ENCODE results near the gene DNAAF5. TPM values are rescaled to one million over a fixed set of nuclear protein-coding genes. Genes with fewer than 3 reads are reported as not detected.

DNAAF5 gene
- total RNA-seq, 2 experiments from 2014 or later, result 42.6 to 58.5 TPM

- no peak overlapping the region for H2AFZ ChIP-seq (ENCODE audit: low read length)
- ChIA-PET POLR2A (no interaction called here), CTCF (ENCODE audit: unreplicated experiment) (no interaction called here)
- peaks cover 9% of the 10 kb centered on the region; the same call in 1 of the 2 replicates for H3K9me3 ChIP-seq (ENCODE audit: low read length)
- intact Hi-C loops (cut with micrococcal nuclease; ENCODE audit: unreplicated experiment), result no loop called here
- H3K36me3 ChIP-seq (ENCODE audit: insufficient read depth, low read length), result peaks cover 47% of the 10 kb centered on the region
- no TSS peak for BruUV-seq (replicated peaks)
- no peaks in the 10 kb centered on the region for H3K79me2 ChIP-seq (ENCODE audit: insufficient read depth, low read depth, low read length)
- H3K4me2 ChIP-seq (ENCODE audit: low read length), result no peak overlapping the region
- no peak overlapping the region for H3K27ac ChIP-seq (ENCODE audit: low read depth, low read length, poor library complexity, severe bottlenecking)
- H3K4me1 ChIP-seq (ENCODE audit: insufficient read depth, low read length, poor library complexity, severe bottlenecking), result no peaks in the 10 kb centered on the region
- H3K4me3 ChIP-seq (ENCODE audit: low read depth, low read length, poor library complexity, severe bottlenecking), result no peak overlapping the region
- H4K20me1 ChIP-seq (ENCODE audit: insufficient read depth, low read length), result no peaks in the 10 kb centered on the region
- H3K9me2 ChIP-seq (ENCODE audit: insufficient read depth, low read length), result no peaks in the 10 kb centered on the region
- TF ChIP-seq EZH2phosphoT487 (IDR thresholded peaks at IDR 0.05; ENCODE audit: borderline replicate concordance, low read depth, low read length), result no peak
- TF ChIP-seq CTCF (conservative IDR thresholded peaks at IDR 0.05; ENCODE audit: low read length), result no peak
- DNase-seq (ENCODE audit: low spot score), result no peak
Measured at GRCh38 chr7:707296-708000, 19.1 kb upstream of the DNAAF5 start.

DNA sequence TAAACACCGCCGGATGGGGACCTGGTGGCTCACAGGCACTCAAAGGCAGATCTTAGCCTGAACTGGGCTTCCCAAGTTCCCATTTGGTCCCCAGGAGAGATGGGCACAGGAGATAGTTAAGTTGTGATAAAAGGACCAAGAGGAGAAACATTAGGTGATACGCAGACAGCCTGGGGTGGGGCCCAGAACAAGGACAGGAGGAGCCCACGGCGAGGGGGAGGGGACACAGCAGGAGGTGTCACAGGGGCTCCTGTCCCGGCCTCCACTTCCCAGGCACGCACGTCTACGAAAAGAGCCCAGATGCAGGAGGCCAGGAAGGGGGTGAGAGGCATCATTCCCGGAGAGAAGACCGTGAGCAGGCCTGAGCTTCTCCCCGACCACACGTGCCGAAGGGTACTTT, 16.3 kb upstream of the DNAAF5 start:
- TF ChIP-seq EZH2phosphoT487 (IDR thresholded peaks at IDR 0.05; ENCODE audit: borderline replicate concordance, low read depth, low read length) (no peak), CTCF (conservative IDR thresholded peaks at IDR 0.05; ENCODE audit: low read length) (no peak)
- H3K79me2 ChIP-seq (ENCODE audit: insufficient read depth, low read depth, low read length), result no peaks in the 10 kb centered on the region
- no peak overlapping the region for H3K27ac ChIP-seq (ENCODE audit: low read depth, low read length, poor library complexity, severe bottlenecking)
- peaks cover 24% of the 10 kb centered on the region; the same call in 1 of the 2 replicates for H3K36me3 ChIP-seq (ENCODE audit: insufficient read depth, low read length)
- no peaks in the 10 kb centered on the region for H4K20me1 ChIP-seq (ENCODE audit: insufficient read depth, low read length)
- no peaks in the 10 kb centered on the region for H3K4me1 ChIP-seq (ENCODE audit: insufficient read depth, low read length, poor library complexity, severe bottlenecking)
- DNase-seq (ENCODE audit: low spot score), result no peak
- no peak overlapping the region for H3K4me2 ChIP-seq (ENCODE audit: low read length)
- no TSS peak for BruUV-seq (replicated peaks)
- H3K4me3 ChIP-seq (ENCODE audit: low read depth, low read length, poor library complexity, severe bottlenecking), result no peak overlapping the region
- no peak overlapping the region for H2AFZ ChIP-seq (ENCODE audit: low read length)
- POLR2A ChIA-PET, result no interaction called here
- intact Hi-C loops (cut with micrococcal nuclease; ENCODE audit: unreplicated experiment), result no loop called here
- no peaks in the 10 kb centered on the region for H3K9me2 ChIP-seq (ENCODE audit: insufficient read depth, low read length)
- no peaks in the 10 kb centered on the region for H3K9me3 ChIP-seq (ENCODE audit: low read length)
- CTCF ChIA-PET (ENCODE audit: unreplicated experiment), result no interaction called here

DNA sequence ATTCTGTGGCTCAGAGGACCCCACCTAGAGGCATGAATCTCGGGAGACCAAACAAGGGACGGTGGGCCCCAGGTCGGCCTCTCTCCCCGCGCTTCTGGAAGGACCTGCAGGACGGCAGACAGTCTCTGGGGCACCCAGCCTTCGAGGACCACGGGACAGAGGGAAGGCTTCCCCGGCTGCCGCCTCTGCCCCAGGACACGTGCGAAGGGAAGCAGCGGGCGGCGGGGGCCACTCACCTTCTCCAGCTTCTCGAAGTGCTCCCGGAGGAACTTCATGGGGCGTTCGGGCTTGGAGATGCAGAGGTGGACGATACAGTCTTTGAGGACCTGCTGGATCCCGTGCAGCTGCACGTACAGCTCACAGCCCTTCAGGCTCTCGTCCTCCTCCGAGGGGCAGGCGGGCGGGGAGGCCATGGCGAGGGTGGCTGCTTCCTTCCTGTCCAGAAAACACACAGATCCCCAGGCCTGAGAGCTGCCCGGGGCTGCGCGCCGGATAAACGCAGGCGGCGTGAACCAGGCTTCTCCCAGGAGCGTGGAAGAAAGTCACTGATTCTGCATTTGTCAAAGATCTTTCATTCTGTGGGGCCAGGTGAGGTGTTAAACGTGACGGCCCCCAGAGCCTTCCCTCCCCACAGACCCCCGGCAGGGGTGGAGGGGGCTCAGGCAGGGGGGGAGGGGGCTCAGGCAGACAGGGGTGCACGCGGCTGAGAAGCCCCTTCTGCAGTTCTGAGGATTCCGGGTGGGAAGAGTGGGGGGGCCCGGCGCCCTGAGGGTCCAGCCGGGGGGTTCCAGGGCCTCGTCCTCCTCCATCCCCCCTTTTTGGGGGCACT, 15.2 kb upstream of the DNAAF5 start:
- ChIA-PET POLR2A (no interaction called here), CTCF (ENCODE audit: unreplicated experiment) (no interaction called here)
- Histone ChIP-seq H3K36me3 (ENCODE audit: insufficient read depth, low read length) (peaks cover 21% of the 10 kb centered on the region; the same call in 1 of the 2 replicates), H3K27ac (ENCODE audit: low read depth, low read length, poor library complexity, severe bottlenecking) (no peak overlapping the region), H2AFZ (ENCODE audit: low read length) (no peak overlapping the region), H3K9me2 (ENCODE audit: insufficient read depth, low read length) (no peaks in the 10 kb centered on the region), H3K79me2 (ENCODE audit: insufficient read depth, low read depth, low read length) (no peaks in the 10 kb centered on the region), H4K20me1 (ENCODE audit: insufficient read depth, low read length) (no peaks in the 10 kb centered on the region), H3K4me2 (ENCODE audit: low read length) (no peak overlapping the region), H3K4me1 (ENCODE audit: insufficient read depth, low read length, poor library complexity, severe bottlenecking) (no peaks in the 10 kb centered on the region), H3K4me3 (ENCODE audit: low read depth, low read length, poor library complexity, severe bottlenecking) (no peak overlapping the region), H3K9me3 (ENCODE audit: low read length) (no peaks in the 10 kb centered on the region)
- BruUV-seq (replicated peaks), result no TSS peak
- intact Hi-C loops (cut with micrococcal nuclease; ENCODE audit: unreplicated experiment), result no loop called here
- TF ChIP-seq EZH2phosphoT487 (IDR thresholded peaks at IDR 0.05; ENCODE audit: borderline replicate concordance, low read depth, low read length), result no peak
- no peak for TF ChIP-seq CTCF (conservative IDR thresholded peaks at IDR 0.05; ENCODE audit: low read length)
- no peak for DNase-seq (ENCODE audit: low spot score)
